MM.1S (cell line): ENCODE results near the gene IRF8.

Experiments
- EZH2 ChIP-seq: fragments of 300-600 bp; sonication (generic); optimal IDR thresholded peaks from 2 replicates; pipeline ENCODE3; 2017; ENCODE audit warnings: low read depth, mild to moderate bottlenecking, antibody characterized with exemption, low read length, mixed read lengths
- EZH2phosphoT487 ChIP-seq: fragments of 300-600 bp; sonication (generic); IDR thresholded peaks from 2 replicates; pipeline ENCODE4 v1.6.1; 2018; ENCODE audit warnings: antibody characterized with exemption, low read length
- TF ChIP-seq, protein P1 (sequence below): fragments of 300-600 bp; sonication (generic); IDR thresholded peaks from 2 replicates; pipeline ENCODE4 v1.5.1; 2016; ENCODE audit warnings: antibody characterized with exemption, low read length, mixed read lengths

GRCh38 chr16:85956426-85956825 is 57.5 kb downstream of the IRF8 start:
- TF ChIP-seq, protein P1, sequence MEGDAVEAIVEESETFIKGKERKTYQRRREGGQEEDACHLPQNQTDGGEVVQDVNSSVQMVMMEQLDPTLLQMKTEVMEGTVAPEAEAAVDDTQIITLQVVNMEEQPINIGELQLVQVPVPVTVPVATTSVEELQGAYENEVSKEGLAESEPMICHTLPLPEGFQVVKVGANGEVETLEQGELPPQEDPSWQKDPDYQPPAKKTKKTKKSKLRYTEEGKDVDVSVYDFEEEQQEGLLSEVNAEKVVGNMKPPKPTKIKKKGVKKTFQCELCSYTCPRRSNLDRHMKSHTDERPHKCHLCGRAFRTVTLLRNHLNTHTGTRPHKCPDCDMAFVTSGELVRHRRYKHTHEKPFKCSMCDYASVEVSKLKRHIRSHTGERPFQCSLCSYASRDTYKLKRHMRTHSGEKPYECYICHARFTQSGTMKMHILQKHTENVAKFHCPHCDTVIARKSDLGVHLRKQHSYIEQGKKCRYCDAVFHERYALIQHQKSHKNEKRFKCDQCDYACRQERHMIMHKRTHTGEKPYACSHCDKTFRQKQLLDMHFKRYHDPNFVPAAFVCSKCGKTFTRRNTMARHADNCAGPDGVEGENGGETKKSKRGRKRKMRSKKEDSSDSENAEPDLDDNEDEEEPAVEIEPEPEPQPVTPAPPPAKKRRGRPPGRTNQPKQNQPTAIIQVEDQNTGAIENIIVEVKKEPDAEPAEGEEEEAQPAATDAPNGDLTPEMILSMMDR: no peak
- TF ChIP-seq EZH2 (no peak), EZH2phosphoT487 (no peak)
